ENCODE data around the gene C6orf15.
A peak's percentile ranks its signal among the peaks of the same experiment; 100 is the strongest.

Gene C6orf15

DNA sequence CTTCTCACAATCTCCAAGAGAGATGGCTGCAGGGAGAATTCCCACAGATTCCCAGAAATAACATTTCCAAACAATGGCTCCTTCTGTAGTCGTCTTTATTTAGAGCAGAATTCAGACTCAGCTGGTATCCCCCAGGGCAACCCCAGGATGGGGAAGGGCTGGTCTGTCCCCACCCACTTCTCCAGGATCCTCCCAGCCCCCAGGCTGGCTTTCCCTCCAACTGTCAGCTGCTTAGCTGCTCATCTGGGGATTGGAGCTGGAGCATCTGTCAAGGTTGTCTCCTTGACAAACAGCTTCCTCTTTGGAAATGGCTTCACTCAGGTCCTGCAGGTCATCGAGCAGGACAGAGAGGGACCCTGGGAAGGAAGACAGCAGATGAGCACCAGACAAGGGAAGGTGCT is 30.0 kb upstream of the C6orf15 start:
- no peak overlapping the region for H3K4me3 ChIP-seq (ENCODE audit: low read length)
- TF ChIP-seq, protein P1, sequence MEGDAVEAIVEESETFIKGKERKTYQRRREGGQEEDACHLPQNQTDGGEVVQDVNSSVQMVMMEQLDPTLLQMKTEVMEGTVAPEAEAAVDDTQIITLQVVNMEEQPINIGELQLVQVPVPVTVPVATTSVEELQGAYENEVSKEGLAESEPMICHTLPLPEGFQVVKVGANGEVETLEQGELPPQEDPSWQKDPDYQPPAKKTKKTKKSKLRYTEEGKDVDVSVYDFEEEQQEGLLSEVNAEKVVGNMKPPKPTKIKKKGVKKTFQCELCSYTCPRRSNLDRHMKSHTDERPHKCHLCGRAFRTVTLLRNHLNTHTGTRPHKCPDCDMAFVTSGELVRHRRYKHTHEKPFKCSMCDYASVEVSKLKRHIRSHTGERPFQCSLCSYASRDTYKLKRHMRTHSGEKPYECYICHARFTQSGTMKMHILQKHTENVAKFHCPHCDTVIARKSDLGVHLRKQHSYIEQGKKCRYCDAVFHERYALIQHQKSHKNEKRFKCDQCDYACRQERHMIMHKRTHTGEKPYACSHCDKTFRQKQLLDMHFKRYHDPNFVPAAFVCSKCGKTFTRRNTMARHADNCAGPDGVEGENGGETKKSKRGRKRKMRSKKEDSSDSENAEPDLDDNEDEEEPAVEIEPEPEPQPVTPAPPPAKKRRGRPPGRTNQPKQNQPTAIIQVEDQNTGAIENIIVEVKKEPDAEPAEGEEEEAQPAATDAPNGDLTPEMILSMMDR (IDR thresholded peaks at IDR 0.05; ENCODE audit: insufficient read depth, low read depth, low read length, missing control alignments), result no peak
- DNase-seq (ENCODE audit: low read depth), result no peak

DNA sequence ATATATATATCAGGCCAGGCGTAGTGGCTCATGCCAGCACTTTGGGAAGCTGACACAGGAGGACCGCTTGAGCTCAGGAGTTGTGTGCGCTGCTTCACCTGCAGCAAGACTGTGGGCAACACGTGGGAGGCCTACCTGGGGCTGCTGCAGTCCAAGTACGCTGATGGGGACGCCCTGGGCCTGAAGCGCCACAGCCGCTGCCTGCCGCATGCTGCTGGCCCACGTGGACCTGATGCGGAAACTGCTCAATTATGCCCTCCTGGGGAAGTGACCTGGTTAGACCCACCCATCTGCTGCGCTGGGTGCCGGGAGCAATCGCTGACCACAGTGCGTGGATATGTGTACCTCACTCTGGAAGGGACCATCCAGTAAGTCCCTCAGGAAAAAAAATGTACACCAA is 28.3 kb upstream of the C6orf15 start:
- no peak for DNase-seq (ENCODE audit: low read depth)
- H3K4me3 ChIP-seq (ENCODE audit: low read length), result no peak overlapping the region
- TF ChIP-seq, protein P1 (IDR thresholded peaks at IDR 0.05; ENCODE audit: insufficient read depth, low read depth, low read length, missing control alignments), result no peak

DNA sequence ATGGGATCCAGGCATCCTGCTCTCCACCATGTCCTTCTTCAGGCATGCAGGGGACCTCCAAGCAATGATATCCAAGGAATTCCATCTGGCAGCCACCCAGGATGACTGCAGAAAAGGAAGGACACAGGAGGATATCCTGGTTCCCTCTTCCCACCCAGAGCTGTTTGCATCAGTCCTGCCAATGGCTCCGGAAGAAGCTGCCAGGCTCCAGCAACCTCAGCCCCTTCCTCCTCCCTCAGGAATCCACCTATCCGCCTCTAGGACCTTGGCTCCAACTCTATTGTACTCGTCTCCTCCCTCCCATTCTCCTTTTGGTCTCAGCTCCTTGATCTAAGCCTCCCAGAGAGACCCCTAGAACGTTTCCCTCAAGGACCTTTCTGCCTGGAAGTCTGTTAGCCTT is 27.2 kb upstream of the C6orf15 start:
- TF ChIP-seq, protein P1 (IDR thresholded peaks at IDR 0.05; ENCODE audit: insufficient read depth, low read depth, low read length, missing control alignments), result no peak
- H3K4me3 ChIP-seq (ENCODE audit: low read length), result no peak overlapping the region
- DNase-seq (ENCODE audit: low read depth), result no peak

DNA sequence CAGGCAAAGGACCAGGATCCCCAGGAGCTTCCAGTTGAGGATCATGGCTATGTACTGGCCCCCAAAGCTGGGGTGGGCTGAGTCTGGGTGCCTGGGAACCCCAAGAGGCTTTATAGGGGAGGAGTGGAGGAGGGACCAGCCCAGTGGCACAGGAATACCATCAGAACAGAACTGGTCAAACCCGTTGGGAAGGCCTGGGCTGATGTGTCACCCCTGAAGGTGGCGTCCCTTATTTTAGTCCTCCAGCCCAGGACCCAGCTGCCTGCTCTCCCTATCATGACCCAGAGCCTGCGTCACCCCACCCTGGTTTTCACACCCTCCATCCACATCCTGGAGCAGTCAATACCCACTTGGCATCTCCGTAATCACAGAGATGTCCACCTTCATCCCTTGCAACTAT is 26.6 kb upstream of the C6orf15 start, which contains the start of gene PSORS1C2:
Gene PSORS1C2, minus strand, starts transcription at position 85 of the 400 bp plus-strand sequence. Its CDS starts 40 bp downstream, at position 45.
- TF ChIP-seq, protein P1 (IDR thresholded peaks at IDR 0.05; ENCODE audit: insufficient read depth, low read depth, low read length, missing control alignments), result no peak
- peak; percentile 58 for DNase-seq (ENCODE audit: low read depth)
- no peak within 1 kb of the TSS for H3K4me3 ChIP-seq (ENCODE audit: low read length)

DNA sequence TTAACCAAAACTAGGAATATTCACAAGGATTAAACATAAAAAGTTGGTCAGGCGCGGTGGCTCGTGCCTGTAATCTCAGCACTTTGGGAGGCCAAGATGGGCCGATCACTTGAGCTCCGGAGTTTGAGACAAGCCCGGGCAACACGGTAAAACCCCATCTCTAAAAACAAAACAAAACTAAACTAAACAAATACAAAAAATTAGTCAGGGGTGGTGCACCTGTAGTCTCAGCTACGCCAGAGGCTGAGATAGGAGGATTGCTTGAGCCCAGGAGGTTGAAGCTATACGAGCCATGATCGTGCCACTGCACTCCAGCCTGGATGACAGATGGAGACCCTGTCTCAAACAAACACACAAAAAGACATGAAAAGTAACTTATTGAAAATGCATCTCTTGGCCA is 23.3 kb upstream of the C6orf15 start:
- DNase-seq (ENCODE audit: low read depth), result no peak

DNA sequence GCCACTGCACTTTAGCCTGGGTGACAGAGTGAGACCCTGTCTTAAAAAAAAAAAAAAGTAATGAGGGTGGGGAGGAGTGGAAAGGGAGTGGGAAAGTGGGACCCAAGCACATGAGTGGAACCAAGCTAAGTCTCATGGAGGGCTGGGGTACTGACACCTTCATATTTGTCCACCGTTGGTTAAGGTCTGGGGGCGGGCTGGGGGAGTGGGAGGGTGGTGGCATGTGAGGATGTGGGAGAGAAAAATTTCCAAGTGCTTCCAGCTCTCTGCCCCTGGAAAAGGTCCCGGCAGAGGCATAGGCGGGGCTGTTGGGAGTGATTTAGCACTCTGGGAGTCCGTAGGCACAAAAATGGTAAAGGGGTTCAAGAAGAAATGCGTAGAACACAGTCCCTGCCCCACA is 20.4 kb upstream of the C6orf15 start:
- H3K4me3 ChIP-seq (ENCODE audit: low read length), result no peak overlapping the region
- TF ChIP-seq, protein P1 (IDR thresholded peaks at IDR 0.05; ENCODE audit: insufficient read depth, low read depth, low read length, missing control alignments), result no peak
- no peak for DNase-seq (ENCODE audit: low read depth)

More for the DNA sequence above, 23.3 kb upstream of the C6orf15 start:
- TF ChIP-seq, protein P1 (IDR thresholded peaks at IDR 0.05; ENCODE audit: insufficient read depth, low read depth, low read length, missing control alignments), result no peak
- no peak overlapping the region for H3K4me3 ChIP-seq (ENCODE audit: low read length)

DNA sequence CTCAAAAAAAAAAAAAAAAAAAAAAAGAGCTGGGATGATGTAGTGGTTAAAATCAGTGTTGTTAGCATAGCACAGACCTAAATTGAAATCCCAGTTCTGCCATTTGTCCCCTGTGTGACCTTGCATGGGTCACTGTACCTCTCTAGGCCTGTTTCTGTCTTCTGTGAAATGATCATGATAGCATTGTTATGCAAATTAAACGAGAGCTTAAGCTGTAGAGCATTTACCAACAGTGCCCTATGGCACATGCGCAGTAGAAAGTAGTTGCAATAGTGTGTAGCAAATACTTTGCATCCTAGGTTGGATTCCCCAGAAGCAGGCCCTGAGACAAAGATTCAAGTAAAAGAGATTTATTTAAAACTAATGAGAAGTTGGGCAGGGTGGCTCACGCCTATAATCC is 19.2 kb upstream of the C6orf15 start:
- DNase-seq (ENCODE audit: low read depth), result no peak
- no peak overlapping the region for H3K4me3 ChIP-seq (ENCODE audit: low read length)
- TF ChIP-seq, protein P1 (IDR thresholded peaks at IDR 0.05; ENCODE audit: insufficient read depth, low read depth, low read length, missing control alignments), result no peak

Data from epithelial cell of esophagus (primary cell).